Stimulated activated CD8-positive, alpha-beta memory T cell treated with anti-CD3 and anti-CD28 coated beads, Interleukin-15, amount 100 ng/mL, for 24 hours (primary cell): Measurements from ENCODE around the gene TMF1.

Source experiments
- DNase-seq: peaks from one replicate; pipeline ENCODE4 v3.0.0-alpha.2; 2020; ENCODE audit warnings: low read depth

The TMF1 gene

GRCh38 chr3:69014022-69014580 lies 38.0 kb downstream of the TMF1 start:
- DNase-seq: no peak

- DNase-seq: peak; percentile 62
Observed at GRCh38 chr3:69013253-69014021, 38.7 kb downstream of the TMF1 start, which contains the start of gene EOGT. TSS of gene EOGT (minus strand) at chr3:69013684. CDS start at chr3:69009846, 3,838 bp downstream.

- DNase-seq: no peak
Observed at GRCh38 chr3:69012800-69013252, 39.3 kb downstream of the TMF1 start.

GRCh38 chr3:69012100-69012799 lies 39.9 kb downstream of the TMF1 start:
- no peak for DNase-seq

- no peak for DNase-seq
Observed at GRCh38 chr3:69011096-69011730, 40.9 kb downstream of the TMF1 start.

- DNase-seq: no peak
Observed at GRCh38 chr3:69009559-69010410, 42.3 kb downstream of the TMF1 start.

GRCh38 chr3:69008980-69009379 lies 43.2 kb downstream of the TMF1 start:
- DNase-seq: no peak

GRCh38 chr3:69005791-69006482 lies 46.2 kb downstream of the TMF1 start:
- no peak for DNase-seq

- DNase-seq: no peak
Observed at GRCh38 chr3:69005071-69005790, 46.9 kb downstream of the TMF1 start.

GRCh38 chr3:69004138-69004537 lies 48.0 kb downstream of the TMF1 start:
- no peak for DNase-seq

GRCh38 chr3:68999605-69000004 lies 52.5 kb downstream of the TMF1 start:
- no peak for DNase-seq

- DNase-seq: no peak
Observed at GRCh38 chr3:68999158-68999557, 53.0 kb downstream of the TMF1 start.

- DNase-seq: no peak
Observed at GRCh38 chr3:68997887-68998286, 54.2 kb downstream of the TMF1 start.

- DNase-seq: no peak
Observed at GRCh38 chr3:68996356-68996995, 55.7 kb downstream of the TMF1 start.

- DNase-seq: no peak
Observed at GRCh38 chr3:68988740-68989139, 63.4 kb downstream of the TMF1 start.

GRCh38 chr3:68987322-68987721 lies 64.8 kb downstream of the TMF1 start:
- DNase-seq: no peak

GRCh38 chr3:68986496-68987208 lies 65.5 kb downstream of the TMF1 start:
- no peak for DNase-seq

- DNase-seq: no peak
Observed at GRCh38 chr3:68985146-68985790, 66.9 kb downstream of the TMF1 start.
